ENCODE data around the gene SLC45A3. TPM values are rescaled to one million over a fixed set of nuclear protein-coding genes. Genes with fewer than 3 reads are reported as not detected.

Gene SLC45A3
- total and polyA plus RNA-seq, 2 donors (not counting 1 experiment from before 2014, with no cell fraction given), result 0.90 to 1.5 TPM

GRCh38 chr1:205650241-205650640 lies 30.1 kb downstream of the SLC45A3 start:
- Histone ChIP-seq H3K27ac (ENCODE audit: insufficient read depth, low read length) (no peak overlapping the region), H3K9me3 (ENCODE audit: control insufficient read depth, insufficient read depth, low read depth, low read length) (no peaks in the 10 kb centered on the region), H3K79me2 (ENCODE audit: control insufficient read depth, insufficient read depth, low read length) (no peaks in the 10 kb centered on the region), H3K4me1 (ENCODE audit: control insufficient read depth, extremely low read depth, insufficient read depth, low read length) (no peaks in the 10 kb centered on the region), H4K20me1 (ENCODE audit: control insufficient read depth, extremely low read depth, insufficient read depth, low read length) (no peaks in the 10 kb centered on the region), H3K4me2 (ENCODE audit: extremely low read depth, insufficient read depth, low read length) (no peak overlapping the region), H3K36me3 (ENCODE audit: control insufficient read depth, insufficient read depth, low read length) (no peaks in the 10 kb centered on the region), H2AFZ (ENCODE audit: low read length) (no peak overlapping the region), H3K27me3 (ENCODE audit: control insufficient read depth, insufficient read depth, low read length) (no peaks in the 10 kb centered on the region), H3K9ac (ENCODE audit: insufficient read depth, low read length) (no peak overlapping the region), H3K4me3 (replicated peaks in 1 of 4; ENCODE audit: control extremely low read depth in 1 of 4, insufficient read depth in 1 of 4, low read depth in 3 of 4, low read length in 4 of 4) (no peak overlapping the region)
- no peak for DNase-seq (ENCODE audit: low read depth in 2 of 2)
- TF ChIP-seq CTCF (conservative IDR thresholded peaks at IDR 0.05 in 1 of 2, IDR thresholded peaks at IDR 0.05 in 1 of 2; ENCODE audit: low read depth in 1 of 2, low read length in 2 of 2) (no peak), EZH2 (IDR thresholded peaks at IDR 0.05; ENCODE audit: low read length, missing control alignments) (no peak)

GRCh38 chr1:205645519-205645918 lies 34.8 kb downstream of the SLC45A3 start:
- Histone ChIP-seq H2AFZ (ENCODE audit: low read length) (no peak overlapping the region), H3K27ac (ENCODE audit: insufficient read depth, low read length) (no peak overlapping the region), H3K4me2 (ENCODE audit: extremely low read depth, insufficient read depth, low read length) (no peak overlapping the region), H3K27me3 (ENCODE audit: control insufficient read depth, insufficient read depth, low read length) (no peaks in the 10 kb centered on the region), H3K79me2 (ENCODE audit: control insufficient read depth, insufficient read depth, low read length) (no peaks in the 10 kb centered on the region), H3K4me3 (replicated peaks in 1 of 4; ENCODE audit: control extremely low read depth in 1 of 4, insufficient read depth in 1 of 4, low read depth in 3 of 4, low read length in 4 of 4) (no peak overlapping the region), H4K20me1 (ENCODE audit: control insufficient read depth, extremely low read depth, insufficient read depth, low read length) (no peaks in the 10 kb centered on the region), H3K4me1 (ENCODE audit: control insufficient read depth, extremely low read depth, insufficient read depth, low read length) (no peaks in the 10 kb centered on the region), H3K9me3 (ENCODE audit: control insufficient read depth, insufficient read depth, low read depth, low read length) (no peaks in the 10 kb centered on the region), H3K36me3 (ENCODE audit: control insufficient read depth, insufficient read depth, low read length) (no peaks in the 10 kb centered on the region), H3K9ac (ENCODE audit: insufficient read depth, low read length) (no peak overlapping the region)
- no peak for TF ChIP-seq CTCF (conservative IDR thresholded peaks at IDR 0.05 in 1 of 2, IDR thresholded peaks at IDR 0.05 in 1 of 2; ENCODE audit: low read depth in 1 of 2, low read length in 2 of 2)
- no peak for TF ChIP-seq EZH2 (IDR thresholded peaks at IDR 0.05; ENCODE audit: low read length, missing control alignments)
- no peak for DNase-seq (ENCODE audit: low read depth in 2 of 2)

GRCh38 chr1:205642679-205643307 lies 37.5 kb downstream of the SLC45A3 start:
- Histone ChIP-seq H3K36me3 (ENCODE audit: control insufficient read depth, insufficient read depth, low read length) (no peaks in the 10 kb centered on the region), H3K4me1 (ENCODE audit: control insufficient read depth, extremely low read depth, insufficient read depth, low read length) (no peaks in the 10 kb centered on the region), H3K4me3 (replicated peaks in 1 of 4; ENCODE audit: control extremely low read depth in 1 of 4, insufficient read depth in 1 of 4, low read depth in 3 of 4, low read length in 4 of 4) (no peak overlapping the region), H3K27me3 (ENCODE audit: control insufficient read depth, insufficient read depth, low read length) (peaks cover 4% of the 10 kb centered on the region), H3K4me2 (ENCODE audit: extremely low read depth, insufficient read depth, low read length) (no peak overlapping the region), H2AFZ (ENCODE audit: low read length) (no peak overlapping the region), H3K79me2 (ENCODE audit: control insufficient read depth, insufficient read depth, low read length) (no peaks in the 10 kb centered on the region), H4K20me1 (ENCODE audit: control insufficient read depth, extremely low read depth, insufficient read depth, low read length) (no peaks in the 10 kb centered on the region), H3K9me3 (ENCODE audit: control insufficient read depth, insufficient read depth, low read depth, low read length) (no peaks in the 10 kb centered on the region), H3K27ac (ENCODE audit: insufficient read depth, low read length) (no peak overlapping the region), H3K9ac (ENCODE audit: insufficient read depth, low read length) (no peak overlapping the region)
- TF ChIP-seq EZH2 (IDR thresholded peaks at IDR 0.05; ENCODE audit: low read length, missing control alignments) (no peak), CTCF (conservative IDR thresholded peaks at IDR 0.05 in 1 of 2, IDR thresholded peaks at IDR 0.05 in 1 of 2; ENCODE audit: low read depth in 1 of 2, low read length in 2 of 2) (no peak)
- DNase-seq (ENCODE audit: low read depth in 2 of 2), result no peak

Measured in fibroblast of lung (primary cell).